DOHH2 (cell line): ENCODE measurements around the gene SDC4.

Source experiments
- H3F3A ChIP-seq: fragments of 200-600 bp; sonication (generic), shearing (Covaris generic); 2 replicates; pipeline ENCODE4 v1.6.0; 2016; ENCODE audit warnings: antibody characterized with exemption, mild to moderate bottlenecking; ENCODE audit not compliant: control insufficient read depth, insufficient read depth
- H3K27ac ChIP-seq: fragments of 200-600 bp; sonication (generic); 2 replicates; pipeline ENCODE4 v1.5.1; 2014; ENCODE audit warnings: low read depth, mild to moderate bottlenecking, low read length, moderate library complexity
- H3K27me3 ChIP-seq: fragments of 200-600 bp; sonication (generic); 2 replicates; pipeline ENCODE4 v1.6.1; 2014; ENCODE audit warnings: mild to moderate bottlenecking, low read length, mixed read lengths; ENCODE audit not compliant: control insufficient read depth
- H3K36me3 ChIP-seq: fragments of 200-600 bp; sonication (generic); 2 replicates; pipeline ENCODE4 v1.6.1; 2014; ENCODE audit warnings: mild to moderate bottlenecking, low read length, moderate library complexity, mixed read lengths; ENCODE audit not compliant: control insufficient read depth
- H3K4me1 ChIP-seq: fragments of 200-600 bp; sonication (generic); 2 replicates; pipeline ENCODE4 v1.6.1; 2014; ENCODE audit warnings: mild to moderate bottlenecking, low read length, mixed read lengths; ENCODE audit not compliant: control insufficient read depth
- H3K4me2 ChIP-seq: fragments of 200-600 bp; sonication (generic); 2 replicates; pipeline ENCODE4 v1.6.0; 2014; ENCODE audit warnings: mild to moderate bottlenecking, low read length, moderate library complexity
- H3K4me3 ChIP-seq: fragments of 200-600 bp; sonication (generic); 2 replicates; pipeline ENCODE4 v1.5.1; 2014; ENCODE audit warnings: mild to moderate bottlenecking, low read length, mixed read lengths
- H3K79me2 ChIP-seq: fragments of 200-600 bp; sonication (generic); 2 replicates; pipeline ENCODE4 v1.6.1; 2014; ENCODE audit warnings: mild to moderate bottlenecking, low read length, mixed read lengths; ENCODE audit not compliant: control insufficient read depth
- H3K9me2 ChIP-seq: fragments of 200-600 bp; sonication (generic); replicated peaks from 2 replicates; pipeline ENCODE4 v1.6.1; 2014; ENCODE audit warnings: mild to moderate bottlenecking, low read length, mixed read lengths; ENCODE audit not compliant: control insufficient read depth
- H3K9me3 ChIP-seq: fragments of 200-600 bp; sonication (generic); 2 replicates; pipeline ENCODE4 v1.6.1; 2014; ENCODE audit warnings: antibody characterized with exemption, low read length, mixed read lengths; ENCODE audit not compliant: control insufficient read depth, insufficient read depth
- H4K20me1 ChIP-seq: fragments of 200-600 bp; sonication (generic); 2 replicates; pipeline ENCODE4 v1.6.0; 2014; ENCODE audit warnings: low read depth, mild to moderate bottlenecking, antibody characterized with exemption, low read length, moderate library complexity; ENCODE audit not compliant: control insufficient read depth, insufficient read depth
- EZH2phosphoT487 ChIP-seq: fragments of 200-600 bp; sonication (generic); IDR thresholded peaks from 2 replicates; pipeline ENCODE4 v1.6.1; 2017; ENCODE audit warnings: borderline replicate concordance, mild to moderate bottlenecking, antibody characterized with exemption, low read length, moderate library complexity, mixed read lengths
- TF ChIP-seq, protein P1 (sequence below): fragments of 200-600 bp; sonication (generic); IDR thresholded peaks from one replicate; pipeline ENCODE4 v1.5.1; 2014; ENCODE audit warnings: antibody characterized with exemption, mild to moderate bottlenecking, low read depth, low read length; ENCODE audit not compliant: poor library complexity, severe bottlenecking

The SDC4 gene

DNA sequence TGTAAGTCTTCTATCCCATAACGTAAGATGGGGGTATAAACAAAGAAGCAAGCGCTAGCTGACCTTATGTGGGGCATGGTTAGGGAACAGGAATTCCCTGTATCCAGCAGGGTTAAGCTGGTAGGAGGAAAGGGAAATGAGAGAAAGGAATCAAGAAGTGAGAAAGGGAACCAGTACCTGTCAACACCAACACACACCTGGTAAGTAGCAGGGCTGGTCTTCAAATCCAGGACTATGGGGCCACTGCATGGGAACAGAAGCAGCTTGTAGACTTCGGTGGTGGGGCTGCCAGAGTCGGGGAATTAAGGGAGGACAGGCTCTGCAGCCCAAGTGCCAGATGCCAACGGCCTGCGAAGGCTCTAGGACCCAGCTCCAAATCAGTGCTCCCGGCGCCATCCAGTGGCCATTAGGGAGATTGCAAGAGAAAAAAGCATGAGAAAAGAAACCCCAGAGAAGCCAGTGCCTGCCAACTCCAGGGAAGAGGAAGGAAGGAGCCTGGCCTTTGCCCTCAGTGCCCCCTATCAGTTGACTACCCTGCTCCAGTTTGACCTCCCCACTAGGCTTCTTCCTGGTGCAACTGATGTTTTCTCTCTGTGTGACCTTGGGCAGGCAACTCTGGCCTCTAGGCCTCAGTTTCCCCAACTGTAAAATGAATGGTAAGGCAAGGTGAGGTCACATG is 57.4 kb downstream of the SDC4 start:
- no peaks in the 10 kb centered on the region for H3K4me1 ChIP-seq
- no peaks in the 10 kb centered on the region for H3K9me3 ChIP-seq
- no peaks in the 10 kb centered on the region for H3K9me2 ChIP-seq
- no peaks in the 10 kb centered on the region for H3F3A ChIP-seq
- H3K27me3 ChIP-seq: peaks cover 6% of the 10 kb centered on the region; the same call in 1 of the 2 replicates
- no peak overlapping the region for H3K4me3 ChIP-seq
- no peaks in the 10 kb centered on the region for H3K79me2 ChIP-seq
- H3K4me2 ChIP-seq: no peak overlapping the region
- TF ChIP-seq, protein P1, sequence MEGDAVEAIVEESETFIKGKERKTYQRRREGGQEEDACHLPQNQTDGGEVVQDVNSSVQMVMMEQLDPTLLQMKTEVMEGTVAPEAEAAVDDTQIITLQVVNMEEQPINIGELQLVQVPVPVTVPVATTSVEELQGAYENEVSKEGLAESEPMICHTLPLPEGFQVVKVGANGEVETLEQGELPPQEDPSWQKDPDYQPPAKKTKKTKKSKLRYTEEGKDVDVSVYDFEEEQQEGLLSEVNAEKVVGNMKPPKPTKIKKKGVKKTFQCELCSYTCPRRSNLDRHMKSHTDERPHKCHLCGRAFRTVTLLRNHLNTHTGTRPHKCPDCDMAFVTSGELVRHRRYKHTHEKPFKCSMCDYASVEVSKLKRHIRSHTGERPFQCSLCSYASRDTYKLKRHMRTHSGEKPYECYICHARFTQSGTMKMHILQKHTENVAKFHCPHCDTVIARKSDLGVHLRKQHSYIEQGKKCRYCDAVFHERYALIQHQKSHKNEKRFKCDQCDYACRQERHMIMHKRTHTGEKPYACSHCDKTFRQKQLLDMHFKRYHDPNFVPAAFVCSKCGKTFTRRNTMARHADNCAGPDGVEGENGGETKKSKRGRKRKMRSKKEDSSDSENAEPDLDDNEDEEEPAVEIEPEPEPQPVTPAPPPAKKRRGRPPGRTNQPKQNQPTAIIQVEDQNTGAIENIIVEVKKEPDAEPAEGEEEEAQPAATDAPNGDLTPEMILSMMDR: peak; percentile 92
- no peak for TF ChIP-seq EZH2phosphoT487
- no peak overlapping the region for H3K27ac ChIP-seq
- no peaks in the 10 kb centered on the region for H4K20me1 ChIP-seq
- H3K36me3 ChIP-seq: no peaks in the 10 kb centered on the region

DNA sequence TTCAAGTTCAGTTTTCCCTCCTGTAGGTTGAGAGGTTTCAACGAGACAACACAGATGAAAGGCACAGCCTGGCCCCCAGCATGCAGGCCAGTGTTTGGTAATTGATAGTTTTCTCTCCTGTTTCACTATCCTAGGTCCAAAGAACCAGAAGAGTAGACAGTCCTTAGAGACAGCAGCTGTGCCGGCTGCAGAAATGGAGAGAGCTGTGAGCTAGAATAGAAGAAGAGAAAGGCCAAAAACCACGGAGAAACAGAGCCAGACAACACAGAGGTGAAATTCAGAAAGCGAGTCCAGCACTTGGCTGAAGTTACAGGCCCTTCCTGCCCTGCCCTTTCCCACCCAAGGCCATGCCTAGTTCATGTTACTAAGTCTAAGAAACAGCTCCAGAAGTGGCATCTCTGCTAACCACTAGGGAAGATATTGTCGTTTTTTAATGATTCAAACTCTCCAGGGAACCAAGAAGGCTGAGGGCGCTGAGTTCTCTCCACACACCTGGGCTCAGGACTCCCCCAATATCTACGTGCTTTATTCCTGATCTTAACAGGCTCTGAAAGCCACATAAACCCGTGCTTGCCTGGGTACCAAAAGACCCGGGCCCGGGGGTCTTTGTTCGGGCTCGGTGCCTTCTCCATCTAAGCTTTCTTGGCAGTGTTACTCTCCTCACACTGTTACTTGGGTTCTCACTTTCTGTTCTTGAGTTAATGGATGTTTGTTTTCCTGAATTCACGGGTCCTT is 58.1 kb downstream of the SDC4 start:
- Histone ChIP-seq H3F3A (no peaks in the 10 kb centered on the region), H3K36me3 (no peaks in the 10 kb centered on the region), H3K9me2 (no peaks in the 10 kb centered on the region), H3K79me2 (no peaks in the 10 kb centered on the region), H3K4me1 (no peaks in the 10 kb centered on the region), H3K27ac (no peak overlapping the region), H3K27me3 (peaks cover 6% of the 10 kb centered on the region; the same call in 1 of the 2 replicates), H4K20me1 (no peaks in the 10 kb centered on the region), H3K4me3 (no peak overlapping the region), H3K4me2 (no peak overlapping the region), H3K9me3 (no peaks in the 10 kb centered on the region)
- no peak for TF ChIP-seq EZH2phosphoT487
- TF ChIP-seq, protein P1: no peak

DNA sequence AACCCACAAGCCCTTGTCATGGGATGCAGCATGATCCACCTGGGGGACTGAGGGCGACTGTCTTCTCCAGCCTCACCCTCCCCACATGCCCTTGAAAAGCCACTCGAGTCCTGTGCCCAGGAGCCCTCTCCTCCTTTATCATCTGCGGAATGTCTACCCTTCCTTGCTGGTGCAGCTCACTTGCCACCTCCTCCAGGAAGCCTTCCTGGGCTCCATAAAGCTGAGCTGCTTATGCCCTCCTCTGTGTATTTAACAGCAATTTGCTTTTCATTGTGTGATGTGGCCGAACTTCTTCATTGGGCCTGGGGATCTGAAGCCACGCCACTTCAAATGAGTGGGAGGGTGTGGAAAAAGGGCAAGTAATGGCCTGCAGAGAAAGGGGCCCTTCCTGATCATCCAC is 59.4 kb downstream of the SDC4 start:
- Histone ChIP-seq H3K9me3 (no peaks in the 10 kb centered on the region), H4K20me1 (no peaks in the 10 kb centered on the region), H3K79me2 (no peaks in the 10 kb centered on the region), H3K27ac (no peak overlapping the region), H3K36me3 (no peaks in the 10 kb centered on the region), H3K9me2 (no peaks in the 10 kb centered on the region), H3K27me3 (peaks cover 3% of the 10 kb centered on the region; the same call in 1 of the 2 replicates), H3F3A (no peaks in the 10 kb centered on the region), H3K4me1 (no peaks in the 10 kb centered on the region), H3K4me2 (no peak overlapping the region), H3K4me3 (no peak overlapping the region)
- TF ChIP-seq, protein P1: no peak
- TF ChIP-seq EZH2phosphoT487: no peak
